GM12891 (cell line): ENCODE data around the gene CAMK1D.
A peak's percentile ranks its signal among the peaks of the same experiment; 100 is the strongest.

Experiments used
- DNase-seq: peaks from one replicate; pipeline ENCODE4 v3.0.0; 2011; ENCODE audit warnings: low spot score; ENCODE audit not compliant: insufficient read length
- FAIRE-seq: peaks from 2 replicates; lab custom pipeline; 2011; peaks lifted over from hg19 to GRCh38; lab: Jason Lieb, UNC
- PAX5 ChIP-seq: IDR thresholded peaks from 2 replicates; pipeline ENCODE4 v1.6.1; 2011; ENCODE audit warnings: low read length, moderate library complexity, mild to moderate bottlenecking; ENCODE audit not compliant: insufficient read depth, severe bottlenecking
- POLR2A ChIP-seq: IDR thresholded peaks from 2 replicates; pipeline ENCODE4 v1.6.1; 2011; ENCODE audit warnings: low read depth, low read length, control low read depth
- POLR2AphosphoS5 ChIP-seq: IDR thresholded peaks from 2 replicates; pipeline ENCODE4 v1.6.1; 2011; ENCODE audit warnings: low read depth, low read length, control low read depth
- POU2F2 ChIP-seq: IDR thresholded peaks from 2 replicates; pipeline ENCODE4 v1.6.1; 2011; ENCODE audit warnings: low read depth, mild to moderate bottlenecking, control low read depth, low read length, moderate library complexity
- SPI1 ChIP-seq: IDR thresholded peaks from 2 replicates; pipeline ENCODE4 v1.6.1; 2011; ENCODE audit warnings: low read depth, low read length, control low read depth
- TAF1 ChIP-seq: IDR thresholded peaks from 2 replicates; pipeline ENCODE4 v1.6.1; 2011; ENCODE audit warnings: low read depth, low read length, control low read depth

CAMK1D gene

DNA sequence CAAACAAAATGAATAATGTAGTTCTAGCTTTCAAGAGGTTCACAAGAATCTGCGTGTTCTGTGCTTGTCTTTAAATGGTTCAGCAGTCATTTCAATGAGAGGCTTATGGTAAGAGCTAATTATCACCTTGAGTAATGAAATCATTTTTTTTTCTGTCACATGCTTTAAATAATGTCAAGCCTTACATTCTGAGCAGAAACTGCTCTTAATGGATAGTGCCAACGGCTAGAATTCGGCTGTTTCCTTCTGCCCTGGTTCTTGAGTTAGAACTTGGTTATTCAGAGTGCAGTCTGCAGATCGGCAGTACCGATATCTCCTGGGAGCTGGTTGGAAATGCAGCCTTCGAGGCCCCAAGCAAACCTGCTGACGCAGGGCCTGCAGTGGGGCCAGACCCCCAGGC is 316.2 kb downstream of the CAMK1D start:
- DNase-seq (no peak), FAIRE-seq (no peak)
- TF ChIP-seq POLR2A (no peak), TAF1 (no peak), POLR2AphosphoS5 (no peak), PAX5 (no peak), SPI1 (no peak), POU2F2 (no peak)

DNA sequence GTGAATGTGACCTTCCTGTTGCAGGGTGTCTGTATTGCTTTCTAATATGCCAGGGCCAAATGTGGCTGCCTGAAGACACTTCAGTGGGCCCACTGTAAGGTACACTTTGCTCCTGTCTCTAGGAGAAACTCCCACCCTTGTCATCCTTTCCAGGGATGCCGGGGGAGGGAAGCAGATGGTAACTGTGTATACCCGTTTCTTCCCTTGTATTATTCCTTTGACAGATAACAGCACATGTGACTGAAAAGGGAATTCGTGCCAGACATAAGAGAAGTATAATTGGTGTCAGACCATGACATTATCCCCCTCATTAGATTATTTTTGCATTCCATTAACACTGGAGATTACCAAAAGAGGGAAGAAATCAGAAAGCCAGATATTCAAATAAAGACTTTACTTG is 317.7 kb downstream of the CAMK1D start:
- FAIRE-seq (no peak), DNase-seq (no peak)
- TF ChIP-seq POU2F2 (no peak), POLR2A (no peak), PAX5 (no peak), SPI1 (no peak), TAF1 (no peak), POLR2AphosphoS5 (no peak)

DNA sequence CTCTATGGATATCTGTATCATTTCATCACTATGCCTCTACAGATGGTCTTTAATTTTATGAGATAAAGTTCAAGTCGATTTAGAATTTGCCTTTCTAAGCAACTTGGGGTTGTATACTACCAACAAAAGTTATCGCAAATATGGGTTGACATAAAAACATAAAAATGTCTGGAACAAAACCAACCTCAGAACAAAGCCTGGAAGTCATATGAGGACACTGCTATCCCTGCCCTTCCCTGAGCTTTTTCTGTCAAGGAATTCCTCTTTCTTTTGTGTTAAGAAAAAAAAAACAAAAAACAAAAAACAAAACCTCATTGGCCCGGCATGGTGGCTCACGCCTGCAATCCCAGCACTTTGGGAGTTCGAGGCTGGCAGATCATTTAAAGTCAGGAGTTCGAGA is 319.3 kb downstream of the CAMK1D start:
- no peak for DNase-seq
- TF ChIP-seq SPI1 (no peak), POLR2A (no peak), TAF1 (no peak), POLR2AphosphoS5 (no peak), PAX5 (no peak), POU2F2 (no peak)
- FAIRE-seq = no peak

DNA sequence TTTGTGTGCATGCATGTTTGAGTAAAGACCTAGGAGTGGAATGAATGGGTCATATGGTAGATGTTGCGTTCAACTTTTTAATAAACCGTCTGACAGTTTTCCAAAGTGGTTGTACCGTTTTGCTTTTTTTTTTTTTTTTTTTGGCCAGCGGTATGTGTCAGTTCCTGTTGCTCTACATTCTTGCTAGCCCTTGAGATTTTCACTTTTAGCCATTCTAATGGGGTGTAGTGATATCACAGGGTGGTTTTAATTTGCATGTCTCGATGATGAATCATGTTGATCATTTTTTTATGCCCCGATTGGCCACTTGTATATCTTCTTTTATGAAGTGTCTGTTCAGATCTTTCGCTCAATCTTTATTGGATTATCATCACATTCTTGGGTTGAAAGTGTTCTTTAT is 320.7 kb downstream of the CAMK1D start:
- TF ChIP-seq TAF1 (no peak), POLR2AphosphoS5 (no peak), POU2F2 (no peak), PAX5 (no peak)
- DNase-seq = no peak
- FAIRE-seq = no peak

DNA sequence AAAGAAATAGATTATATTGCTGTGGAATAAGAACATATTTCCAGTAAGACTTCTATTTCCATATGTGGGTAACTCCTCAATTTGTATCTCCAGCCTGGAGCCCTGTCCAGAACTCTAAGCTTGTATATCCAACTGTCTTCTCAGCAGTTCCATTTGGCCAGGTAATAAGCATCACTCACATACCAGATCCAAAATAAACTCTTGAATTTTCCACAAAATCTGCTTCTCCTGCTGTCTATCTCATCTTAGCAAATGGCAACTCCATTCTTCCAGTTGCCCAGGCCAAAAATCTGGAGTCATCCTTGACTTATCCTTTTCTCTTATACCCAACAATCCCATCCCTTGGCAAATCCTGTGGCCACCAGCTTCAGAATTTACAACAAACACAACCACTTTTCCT is 325.8 kb downstream of the CAMK1D start:
- TF ChIP-seq POU2F2 (no peak), SPI1 (no peak), POLR2AphosphoS5 (no peak), POLR2A (no peak), TAF1 (no peak), PAX5 (no peak)
- DNase-seq (no peak), FAIRE-seq (no peak)

DNA sequence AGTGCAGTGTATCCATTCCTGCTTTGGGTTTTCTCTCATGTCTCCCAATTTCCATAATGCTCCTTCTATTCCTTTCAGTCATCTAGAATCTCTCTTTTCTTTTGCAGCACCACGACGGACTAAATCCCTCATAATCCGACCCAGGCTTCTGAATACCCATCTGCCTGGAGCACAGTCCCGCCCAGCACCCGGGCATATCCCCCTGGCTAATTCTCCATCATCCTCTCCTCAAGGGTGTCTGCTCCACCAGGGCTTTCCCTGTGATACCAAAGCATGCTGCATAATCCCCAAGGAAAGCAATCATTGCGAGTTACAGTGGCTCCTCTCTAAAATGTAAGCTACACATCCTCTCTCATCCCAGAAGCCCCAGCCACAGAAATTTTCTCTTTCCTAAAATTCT is 330.3 kb downstream of the CAMK1D start:
- no peak for TF ChIP-seq POLR2AphosphoS5
- no peak for TF ChIP-seq POU2F2
- no peak for TF ChIP-seq PAX5
- TF ChIP-seq SPI1 = no peak
- no peak for TF ChIP-seq POLR2A
- no peak for TF ChIP-seq TAF1
- FAIRE-seq (no peak), DNase-seq (no peak)

DNA sequence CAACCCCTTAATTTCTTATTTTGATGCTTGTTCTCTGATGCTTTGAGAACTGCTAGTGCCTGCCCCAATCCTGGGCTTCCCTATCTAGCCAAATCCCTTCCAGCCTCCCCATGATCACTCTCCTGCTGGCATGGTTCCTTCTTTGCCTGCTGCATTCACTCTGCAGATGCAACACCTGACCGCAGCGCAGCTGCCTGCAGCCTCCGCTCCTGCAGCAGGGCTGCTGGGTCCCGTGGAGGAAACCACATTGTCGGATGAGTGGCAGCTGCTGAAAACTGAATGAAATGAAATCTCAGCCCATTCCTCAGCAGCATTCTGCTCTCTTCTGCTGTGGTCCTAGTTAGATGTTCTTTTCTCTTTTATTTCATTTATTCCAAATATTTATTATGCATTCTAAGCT is 331.9 kb downstream of the CAMK1D start:
- TF ChIP-seq POU2F2 (no peak), PAX5 (no peak), POLR2A (no peak), POLR2AphosphoS5 (no peak), TAF1 (no peak), SPI1 (no peak)
- DNase-seq (no peak), FAIRE-seq (no peak)

DNA sequence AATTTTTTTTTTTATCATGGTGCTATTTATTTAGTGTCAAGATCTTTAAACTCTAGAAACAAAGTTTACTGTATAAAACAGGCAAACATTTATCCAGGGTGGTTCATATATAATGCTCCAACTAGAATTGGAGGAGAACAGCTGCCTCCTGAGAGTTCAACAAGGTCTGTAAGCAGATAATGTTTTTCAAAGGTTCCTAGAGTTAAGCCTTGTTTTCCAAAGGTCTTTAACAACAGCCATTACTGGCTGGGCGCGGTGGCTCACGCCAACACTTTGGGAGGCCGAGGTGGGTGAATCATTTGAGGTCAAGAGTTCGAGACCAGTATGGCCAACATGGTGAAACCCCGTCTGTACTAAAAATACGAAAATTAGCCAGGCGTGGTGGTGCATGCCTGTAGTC is 335.4 kb downstream of the CAMK1D start:
- FAIRE-seq (no peak), DNase-seq (no peak)
- TF ChIP-seq TAF1 (no peak), SPI1 (no peak)

DNA sequence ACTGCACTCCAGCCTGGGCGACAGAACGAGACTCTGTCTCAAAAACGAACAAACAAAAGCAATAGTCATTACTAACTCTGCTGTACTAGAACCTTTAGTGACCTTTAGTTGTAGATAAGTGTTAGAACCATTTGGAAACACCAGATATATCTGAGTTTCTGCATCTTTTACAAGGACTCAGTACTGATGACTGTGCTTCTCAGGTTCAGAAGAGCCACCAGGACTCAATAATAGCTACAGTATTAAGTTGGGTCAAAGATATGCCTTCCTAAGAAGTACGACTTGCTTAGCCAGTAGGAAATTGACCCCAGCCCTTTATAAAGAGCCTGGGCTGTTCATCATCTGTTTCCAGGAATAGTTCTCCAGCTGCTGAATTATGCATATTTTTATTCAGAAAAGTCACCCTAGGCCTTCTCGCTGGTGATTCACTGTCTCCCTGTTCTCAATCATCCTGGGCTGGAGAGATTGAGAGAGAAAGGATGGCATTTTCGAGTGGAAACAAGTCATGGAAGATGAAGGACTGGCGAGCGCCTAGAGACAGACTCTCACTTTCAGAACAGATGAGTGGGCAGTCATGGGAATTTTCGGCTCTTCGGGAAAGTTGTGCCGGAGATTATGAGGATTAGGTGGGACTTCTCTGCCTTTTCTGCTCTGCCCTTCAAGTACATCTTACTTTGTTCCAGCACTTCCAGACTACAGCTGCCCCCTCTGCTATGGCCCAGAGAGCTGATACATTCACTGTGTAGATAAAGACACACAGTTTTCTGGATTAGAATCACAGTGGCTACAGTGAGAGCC is 336.1 kb downstream of the CAMK1D start:
- TF ChIP-seq POLR2AphosphoS5 (no peak), PAX5 (no peak), POLR2A (no peak), TAF1 (no peak), POU2F2 (no peak), SPI1 (no peak)
- DNase-seq (no peak), FAIRE-seq (no peak)

DNA sequence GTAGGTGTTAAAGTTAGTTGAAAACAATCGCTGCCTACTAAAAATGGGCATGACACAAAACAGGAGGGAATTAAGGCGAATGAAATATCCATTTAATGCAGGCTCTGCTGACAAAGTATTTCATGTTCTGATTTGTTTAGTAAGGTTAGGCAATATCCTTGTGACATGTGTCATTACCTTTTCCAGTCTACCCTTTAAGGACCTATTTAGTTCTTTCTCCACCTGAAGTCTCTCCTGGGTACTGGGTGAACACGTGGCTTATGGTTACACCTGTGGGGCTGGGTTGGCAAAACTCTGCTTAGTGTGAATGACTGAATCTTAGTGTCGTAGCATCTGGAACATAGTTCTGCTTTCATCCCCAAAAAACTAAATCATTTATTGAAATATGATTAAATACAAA is 338.6 kb downstream of the CAMK1D start:
- TF ChIP-seq PAX5 (no peak), POLR2A (no peak), SPI1 (no peak), POU2F2 (no peak), TAF1 (no peak), POLR2AphosphoS5 (no peak)
- FAIRE-seq (peak; percentile 13), DNase-seq (no peak)
